GM04503 (cell line): ENCODE measurements around the gene ATP7B.
"Not testable (repeated sequence)": the region's sequence is repeated elsewhere in the genome, so short reads cannot be mapped to it uniquely, and the experiment has no call there.

Experiments
- DNase-seq: peaks from one replicate; pipeline ENCODE4 v3.0.0-alpha.2; 2012; ENCODE audit warnings: low read depth

Gene ATP7B

GRCh38 chr13:52006523-52007245 is 4.6 kb downstream of the ATP7B start:
- no peak for DNase-seq

- no peak for DNase-seq
Measured at GRCh38 chr13:52005841-52006522, 5.3 kb downstream of the ATP7B start.

GRCh38 chr13:52004511-52005170 is 6.6 kb downstream of the ATP7B start:
- no peak for DNase-seq

GRCh38 chr13:52003541-52003940 is 7.7 kb downstream of the ATP7B start:
- no peak for DNase-seq

- no peak for DNase-seq
Measured at GRCh38 chr13:52002361-52002760, 8.9 kb downstream of the ATP7B start.

GRCh38 chr13:52001120-52001731 is 10.0 kb downstream of the ATP7B start:
- peak; percentile 5 for DNase-seq

- no peak for DNase-seq
Measured at GRCh38 chr13:51999921-52000320, 11.3 kb downstream of the ATP7B start.

GRCh38 chr13:51999510-51999911 is 11.7 kb downstream of the ATP7B start:
- DNase-seq: no peak

GRCh38 chr13:51998723-51999509 is 12.3 kb downstream of the ATP7B start:
- DNase-seq: no peak

GRCh38 chr13:51997641-51998330 is 13.5 kb downstream of the ATP7B start:
- DNase-seq: no peak

- no peak for DNase-seq
Measured at GRCh38 chr13:51997186-51997585, 14.1 kb downstream of the ATP7B start.

GRCh38 chr13:51996641-51997040 is 14.6 kb downstream of the ATP7B start:
- DNase-seq: no peak

- peak; percentile 6 for DNase-seq
Measured at GRCh38 chr13:51995677-51996551, 15.3 kb downstream of the ATP7B start.

GRCh38 chr13:51993713-51994112 is 17.5 kb downstream of the ATP7B start:
- DNase-seq: no peak

GRCh38 chr13:51988988-51989618 is 22.1 kb downstream of the ATP7B start:
- DNase-seq: no peak

GRCh38 chr13:51984904-51985303 is 26.3 kb downstream of the ATP7B start:
- not testable (repeated sequence) for DNase-seq

- DNase-seq: not testable (repeated sequence)
Measured at GRCh38 chr13:51983292-51983691, 28.0 kb downstream of the ATP7B start.

GRCh38 chr13:51981355-51981754 is 29.9 kb downstream of the ATP7B start:
- no peak for DNase-seq

GRCh38 chr13:51980908-51981307 is 30.3 kb downstream of the ATP7B start:
- no peak for DNase-seq
